ENCODE data around the gene PPIP5K2.

- TF ChIP-seq CTCF (IDR thresholded peaks at IDR 0.05 in 8 of 11, conservative IDR thresholded peaks at IDR 0.05 in 3 of 11) (no peak), POLR2AphosphoS5 (IDR thresholded peaks at IDR 0.05) (no peak)
Measured at GRCh38 chr5:103228588-103228987, 108.5 kb downstream of the PPIP5K2 start.

All from spleen (tissue), 7 donors.